HTERT RPE-1 (cell line): Measurements from ENCODE around the gene ANOS1.
"Not testable (repeated sequence)": the region's sequence is repeated elsewhere in the genome, so short reads cannot be mapped to it uniquely, and the experiment has no call there.

Experiments
- in situ Hi-C: fragments of 300-500 bp; cut with MboI; formaldehyde crosslinking; loops from 4 replicates; pipeline ENCODE4 v1.14.3; 2020; ENCODE audit warnings: low sequenced_read_pairs

Gene ANOS1, protein sequence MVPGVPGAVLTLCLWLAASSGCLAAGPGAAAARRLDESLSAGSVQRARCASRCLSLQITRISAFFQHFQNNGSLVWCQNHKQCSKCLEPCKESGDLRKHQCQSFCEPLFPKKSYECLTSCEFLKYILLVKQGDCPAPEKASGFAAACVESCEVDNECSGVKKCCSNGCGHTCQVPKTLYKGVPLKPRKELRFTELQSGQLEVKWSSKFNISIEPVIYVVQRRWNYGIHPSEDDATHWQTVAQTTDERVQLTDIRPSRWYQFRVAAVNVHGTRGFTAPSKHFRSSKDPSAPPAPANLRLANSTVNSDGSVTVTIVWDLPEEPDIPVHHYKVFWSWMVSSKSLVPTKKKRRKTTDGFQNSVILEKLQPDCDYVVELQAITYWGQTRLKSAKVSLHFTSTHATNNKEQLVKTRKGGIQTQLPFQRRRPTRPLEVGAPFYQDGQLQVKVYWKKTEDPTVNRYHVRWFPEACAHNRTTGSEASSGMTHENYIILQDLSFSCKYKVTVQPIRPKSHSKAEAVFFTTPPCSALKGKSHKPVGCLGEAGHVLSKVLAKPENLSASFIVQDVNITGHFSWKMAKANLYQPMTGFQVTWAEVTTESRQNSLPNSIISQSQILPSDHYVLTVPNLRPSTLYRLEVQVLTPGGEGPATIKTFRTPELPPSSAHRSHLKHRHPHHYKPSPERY

DNA sequence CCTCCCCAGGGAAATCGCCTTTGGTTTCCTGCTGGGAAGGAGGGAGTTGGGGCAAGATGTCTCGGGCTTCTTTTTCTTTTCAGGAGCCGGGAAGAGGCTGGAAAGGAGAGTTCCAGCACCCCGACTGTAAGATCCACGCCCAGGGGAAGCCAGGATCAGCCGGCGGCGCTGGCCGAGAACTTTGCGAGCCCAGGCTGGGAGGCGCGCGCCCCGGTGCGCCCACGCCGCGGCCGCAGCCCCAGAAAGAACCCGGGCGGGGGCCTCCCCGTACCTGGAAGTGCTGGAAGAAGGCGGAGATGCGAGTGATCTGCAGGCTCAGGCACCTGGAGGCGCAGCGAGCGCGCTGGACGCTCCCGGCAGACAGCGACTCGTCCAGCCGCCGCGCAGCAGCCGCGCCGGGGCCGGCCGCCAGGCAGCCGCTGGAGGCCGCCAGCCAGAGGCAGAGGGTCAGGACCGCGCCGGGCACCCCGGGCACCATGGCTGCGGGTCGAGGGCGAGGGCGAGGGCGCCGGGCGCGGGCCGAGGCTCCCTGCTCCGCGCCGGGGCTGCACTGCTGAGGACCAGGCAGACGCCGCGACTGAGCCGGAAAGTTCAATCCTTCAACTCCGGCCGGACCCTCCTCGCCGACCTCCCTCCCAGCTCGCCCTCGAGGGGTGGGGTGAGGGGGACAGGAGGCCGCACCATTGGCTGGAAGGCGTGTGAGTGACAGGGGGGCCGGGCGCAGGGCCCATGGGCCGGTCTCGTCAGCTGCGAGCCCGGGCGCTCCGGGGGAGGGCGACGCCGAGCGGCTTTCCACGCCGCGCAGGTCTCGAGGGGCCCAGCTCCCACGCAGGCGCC lies at the start of gene ANOS1:
Gene ANOS1, minus strand, starts transcription at position 579 of the 837 bp plus-strand sequence. Its CDS starts 101 bp downstream, at position 478.
- in situ Hi-C loops, result no loop called here

DNA sequence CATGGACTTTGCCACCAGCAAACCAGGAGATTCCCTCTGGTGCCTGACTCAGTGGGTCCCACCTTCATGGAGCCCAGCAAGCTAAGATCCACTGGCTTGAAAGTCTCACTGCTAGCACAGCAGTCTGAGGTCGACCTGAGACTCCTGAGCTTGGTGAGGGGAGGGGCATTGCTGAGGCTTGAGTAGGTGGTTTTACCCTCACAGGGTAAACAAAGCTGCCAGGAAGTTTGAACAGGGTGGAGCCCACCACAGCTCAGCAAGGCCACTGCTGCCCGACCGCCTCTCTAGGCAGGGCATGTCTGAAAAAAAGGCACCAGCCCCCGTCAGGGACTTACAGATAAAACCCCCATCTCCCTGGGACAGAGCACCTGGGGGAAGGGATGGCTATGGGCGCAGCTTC lies 41.2 kb upstream of the ANOS1 start:
- in situ Hi-C loops, result no loop called here

DNA sequence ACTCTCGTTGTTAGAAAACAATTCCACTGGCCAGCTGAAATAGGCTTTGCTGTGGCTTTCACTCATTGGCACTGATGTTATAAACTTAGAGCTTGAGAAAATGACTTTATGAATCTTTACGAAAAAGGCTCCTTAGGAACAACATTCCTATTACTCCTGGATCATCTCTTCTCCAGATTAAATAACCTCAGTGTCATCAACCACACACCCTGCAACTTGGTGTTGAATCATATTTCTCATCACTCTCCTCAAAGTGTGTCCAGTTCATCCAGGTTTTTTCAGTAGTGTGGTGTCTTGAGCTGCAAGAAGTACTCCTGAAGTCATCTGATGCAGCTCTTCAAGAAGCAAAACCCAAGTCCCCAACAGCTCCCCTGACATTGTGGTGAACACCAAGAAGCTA lies 28.1 kb upstream of the ANOS1 start:
- in situ Hi-C loops, result no loop called here

DNA sequence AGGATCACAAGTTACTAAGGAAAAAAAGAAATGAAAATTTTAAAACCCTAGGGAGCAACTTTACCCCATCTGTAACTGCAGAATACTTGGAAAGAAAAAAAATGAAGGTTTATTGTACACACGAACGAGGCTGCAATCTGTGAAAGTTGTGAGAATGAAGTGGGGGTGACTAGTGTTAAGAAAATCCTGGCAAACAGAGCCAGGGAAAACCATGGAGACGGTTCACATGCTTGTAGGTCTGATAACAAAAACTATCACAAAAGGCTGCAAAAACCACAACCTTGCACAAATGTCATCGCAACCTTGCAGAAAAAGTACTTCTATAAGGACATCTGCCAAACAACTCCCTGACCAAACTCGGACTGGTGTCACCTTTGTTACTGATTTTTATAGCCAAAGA lies 26.8 kb upstream of the ANOS1 start:
- in situ Hi-C loops, result not testable (repeated sequence)

DNA sequence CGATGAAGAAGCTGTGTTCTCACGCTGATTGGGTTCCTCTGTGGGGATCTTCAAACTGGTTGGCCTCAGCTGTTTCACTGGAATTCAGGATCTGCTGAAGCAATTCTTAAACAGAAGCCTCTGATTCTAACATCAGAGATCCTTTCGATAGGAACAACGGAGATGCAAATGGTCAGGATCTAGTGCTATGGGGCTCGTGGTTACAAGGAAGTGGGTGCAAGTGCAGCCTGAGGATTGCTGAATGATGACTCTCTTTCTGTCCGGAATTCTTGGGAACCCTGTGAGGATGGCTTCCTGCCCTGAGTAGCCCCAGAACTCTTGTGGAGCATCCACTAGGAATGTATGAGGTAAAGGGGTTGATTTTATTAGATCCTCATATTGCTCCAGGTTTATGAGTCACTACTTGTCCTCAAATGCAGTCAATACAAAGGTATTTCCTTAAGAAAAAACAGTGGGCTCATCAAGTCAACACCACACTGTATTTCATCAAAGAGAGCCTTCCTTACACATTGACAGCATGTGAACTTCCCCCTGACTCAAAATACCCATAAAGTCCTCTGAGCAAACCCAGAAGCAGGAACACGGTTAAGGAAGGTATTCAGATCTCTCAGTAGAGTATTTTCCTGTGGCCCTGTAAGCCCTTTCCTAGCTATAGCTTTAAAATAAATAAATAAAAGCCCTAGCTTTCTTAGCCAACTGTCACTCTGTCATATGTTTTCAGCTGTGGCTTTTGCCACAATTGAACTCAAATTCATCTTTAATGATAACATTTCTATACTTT lies 25.9 kb upstream of the ANOS1 start:
- in situ Hi-C loops, result not testable (repeated sequence)

DNA sequence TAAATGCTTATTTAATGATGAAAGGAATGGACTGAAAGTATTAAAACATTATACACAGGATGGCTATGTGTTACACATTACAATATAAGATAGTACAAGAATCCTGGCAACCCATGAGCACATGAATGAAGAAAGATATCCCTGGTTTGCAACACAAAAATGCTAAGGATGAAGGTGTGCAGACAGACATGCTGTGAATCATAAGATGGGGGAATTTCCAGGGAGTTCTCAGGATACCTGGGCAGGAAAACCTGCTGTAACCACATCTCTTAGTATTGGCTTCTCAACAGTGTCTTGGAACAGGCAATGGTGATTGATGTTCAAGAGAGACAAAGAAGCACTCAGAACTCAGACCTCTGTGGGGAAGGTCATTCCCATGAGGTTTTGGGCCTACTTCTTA lies 23.9 kb upstream of the ANOS1 start:
- in situ Hi-C loops, result no loop called here

DNA sequence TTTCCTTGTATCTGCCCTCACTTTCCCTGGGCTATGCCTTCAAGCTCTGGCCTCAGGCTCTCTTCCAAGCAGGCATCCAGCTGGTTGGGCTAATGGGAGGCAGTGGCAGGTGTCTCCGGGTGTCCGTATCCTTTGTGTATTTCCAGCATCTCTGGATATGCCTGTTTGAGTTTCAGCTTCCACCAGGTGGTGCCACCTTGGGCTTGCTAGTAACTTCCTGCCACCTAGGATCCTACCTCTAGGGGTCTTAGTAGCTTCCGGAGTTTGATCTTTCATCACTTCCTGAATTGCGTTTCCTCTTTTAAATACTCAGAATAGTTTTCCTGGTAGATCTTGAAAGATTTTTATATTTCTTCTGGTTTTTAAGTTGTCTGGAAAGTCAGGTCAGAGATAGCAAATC lies 23.2 kb upstream of the ANOS1 start:
- in situ Hi-C loops, result no loop called here

DNA sequence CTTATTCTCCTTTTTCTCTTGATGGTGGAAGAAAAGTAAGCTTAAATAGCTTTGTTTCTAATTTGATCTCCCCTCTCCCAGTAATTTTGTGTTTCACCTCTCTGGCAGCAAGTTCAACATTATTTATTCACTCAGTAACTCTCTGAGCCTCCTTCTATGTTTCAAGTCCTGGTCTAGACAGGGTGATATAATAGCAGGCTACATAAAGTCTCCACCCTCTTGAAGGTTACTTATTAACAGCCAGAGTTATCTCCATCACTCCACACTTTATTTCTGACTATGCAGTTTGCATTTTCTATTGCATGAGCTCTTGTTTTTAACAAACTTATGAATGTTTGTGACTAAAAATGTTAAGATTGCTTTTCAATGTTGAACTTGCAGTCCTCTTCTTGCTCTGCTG lies 17.8 kb upstream of the ANOS1 start:
- in situ Hi-C loops, result no loop called here

DNA sequence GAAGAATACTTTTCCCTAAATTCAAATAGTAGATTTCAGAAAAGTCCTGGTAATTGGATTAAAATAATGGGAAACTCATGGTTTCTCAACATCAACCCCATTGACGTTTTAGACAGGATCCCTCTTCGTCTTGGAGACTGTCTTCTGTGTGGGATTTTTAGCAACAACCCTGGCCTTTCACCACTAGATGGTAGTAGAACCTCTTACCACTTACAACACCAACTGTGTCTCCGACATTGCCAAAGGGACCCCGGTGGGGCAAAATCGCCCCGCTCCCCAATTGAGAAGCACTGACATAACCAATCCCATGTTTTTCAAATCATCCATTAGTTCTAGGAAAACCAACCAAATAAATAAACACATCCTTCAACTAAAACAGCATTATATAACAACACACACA lies 16.9 kb upstream of the ANOS1 start:
- in situ Hi-C loops, result no loop called here

DNA sequence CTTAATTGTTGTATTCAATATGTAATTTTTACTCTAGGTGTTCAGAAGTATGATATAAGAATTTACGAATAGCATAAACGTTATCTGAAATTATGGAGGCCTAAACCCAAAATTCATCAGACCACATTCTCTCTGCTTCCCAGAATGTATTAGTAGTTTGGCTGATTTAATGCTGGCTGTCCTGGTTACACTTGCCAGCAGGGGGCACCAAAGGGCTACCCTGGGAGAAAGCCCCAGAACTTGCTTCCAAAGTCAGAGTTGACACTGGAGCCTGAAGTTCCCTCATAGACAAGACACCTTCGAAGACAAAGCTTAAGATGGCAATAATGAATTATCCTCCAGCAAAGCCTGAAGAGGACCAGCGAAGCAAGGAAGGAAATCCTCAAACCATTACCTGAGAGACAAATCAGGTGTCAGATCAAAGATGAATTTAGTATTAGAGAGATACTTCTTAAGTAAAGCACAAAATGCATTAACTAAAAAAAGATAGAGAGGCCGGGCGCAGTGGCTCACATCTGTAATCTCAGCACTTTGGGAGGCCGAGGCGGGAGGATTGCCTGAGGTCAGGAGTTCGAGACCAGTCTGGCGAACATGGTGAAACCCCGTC lies 11.3 kb upstream of the ANOS1 start:
- in situ Hi-C loops, result no loop called here

DNA sequence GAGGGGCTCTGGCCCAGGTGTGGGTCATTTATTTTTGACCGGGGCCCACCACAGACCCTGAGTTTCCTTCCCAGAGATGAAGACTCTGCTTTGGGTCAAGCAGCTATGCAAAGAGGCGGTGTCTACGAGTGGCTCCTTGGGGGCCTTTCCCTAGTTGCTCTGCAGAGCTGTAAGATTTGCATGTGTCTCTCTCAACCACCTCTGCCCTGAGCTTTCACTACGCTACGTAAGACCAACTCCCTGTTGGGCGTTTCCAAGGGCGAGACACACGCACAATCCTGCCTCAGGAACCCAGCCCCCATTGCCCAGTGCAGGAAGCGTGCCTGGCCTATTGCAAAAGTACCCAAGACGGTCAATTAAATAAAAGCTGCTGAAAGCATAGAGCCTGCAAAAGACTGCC lies 10.0 kb upstream of the ANOS1 start:
- in situ Hi-C loops, result no loop called here

DNA sequence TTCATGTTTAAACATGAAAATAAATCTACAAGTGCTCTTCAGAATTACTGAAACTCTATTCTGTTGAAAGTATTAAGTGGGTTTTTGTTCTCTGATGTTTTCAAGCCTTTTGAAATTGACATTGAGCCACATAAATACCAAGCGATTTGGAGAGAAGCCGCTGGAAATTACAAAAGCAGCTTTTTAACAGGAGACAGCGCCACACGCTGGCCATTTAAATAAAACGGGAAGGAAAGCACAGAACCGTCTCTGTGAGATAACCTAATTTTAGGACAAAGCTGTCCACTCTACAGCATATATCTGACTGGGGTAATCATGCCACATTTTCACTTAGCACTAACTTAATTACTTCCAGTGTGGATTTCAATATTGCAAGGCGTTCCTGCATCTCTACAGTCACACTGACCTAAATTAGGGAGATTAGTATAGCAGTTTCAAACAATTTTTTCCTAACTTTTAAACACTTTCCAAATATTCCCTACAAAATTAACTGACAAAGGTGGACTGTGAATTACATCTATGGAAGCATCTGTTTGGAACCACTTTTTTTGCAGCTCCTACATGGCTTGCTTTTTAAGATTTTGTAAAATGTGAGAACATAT lies 6.8 kb upstream of the ANOS1 start:
- in situ Hi-C loops, result no loop called here

DNA sequence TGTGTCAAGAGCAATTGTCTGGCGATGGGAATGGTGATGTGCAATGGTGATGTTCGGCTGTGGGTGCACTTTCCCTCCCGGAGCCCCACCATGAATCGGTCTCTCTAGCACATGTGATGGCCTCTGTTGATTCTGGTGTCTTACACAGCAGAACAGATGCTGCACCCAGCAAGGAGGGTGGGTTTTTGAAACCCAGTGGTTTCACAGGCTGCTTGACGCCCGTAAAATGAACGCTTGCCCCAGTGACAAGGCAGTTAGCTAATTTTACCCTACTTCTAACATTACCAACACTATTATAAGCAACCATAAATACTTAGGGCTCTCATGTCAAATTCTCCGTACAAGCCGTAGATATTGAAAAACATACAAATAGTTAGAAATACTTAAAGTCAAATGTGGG lies 5.9 kb upstream of the ANOS1 start:
- in situ Hi-C loops, result no loop called here

DNA sequence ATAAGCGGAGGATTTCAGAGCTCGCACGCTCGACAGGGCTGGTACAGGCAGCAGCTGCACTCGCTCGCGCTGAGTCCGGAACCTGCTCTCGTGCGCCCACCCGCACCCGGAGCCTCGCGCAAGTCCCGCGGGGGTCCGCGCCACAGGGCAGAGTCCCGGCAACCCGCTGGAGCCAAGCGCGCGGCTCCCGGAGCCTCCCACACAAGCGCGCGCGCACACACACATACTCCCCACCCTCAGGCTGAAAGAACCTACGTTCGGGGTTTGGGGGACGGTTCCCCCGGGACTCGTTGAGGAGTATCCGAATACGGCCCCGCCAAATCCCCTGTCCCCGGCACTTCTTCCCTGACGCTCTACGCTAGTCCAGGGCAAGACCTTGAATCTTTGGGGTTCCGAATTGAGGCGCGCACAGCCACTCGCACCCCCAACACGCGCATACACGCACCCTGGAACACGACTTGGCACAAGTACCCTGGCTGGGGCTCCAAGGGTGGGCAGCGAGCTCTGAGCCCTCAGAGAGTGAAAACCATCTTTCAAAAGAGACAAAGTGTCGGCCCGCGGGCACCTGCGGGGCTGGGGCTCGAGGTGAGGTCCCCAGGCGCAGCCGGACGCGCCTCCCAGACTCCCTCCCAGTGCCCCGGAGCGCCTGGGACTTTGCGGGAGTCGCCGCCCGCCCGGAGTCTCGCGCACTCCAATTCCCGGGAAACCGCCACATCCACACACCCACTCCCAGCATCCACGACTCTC lies 952 bp downstream of the ANOS1 start:
- in situ Hi-C loops, result no loop called here

DNA sequence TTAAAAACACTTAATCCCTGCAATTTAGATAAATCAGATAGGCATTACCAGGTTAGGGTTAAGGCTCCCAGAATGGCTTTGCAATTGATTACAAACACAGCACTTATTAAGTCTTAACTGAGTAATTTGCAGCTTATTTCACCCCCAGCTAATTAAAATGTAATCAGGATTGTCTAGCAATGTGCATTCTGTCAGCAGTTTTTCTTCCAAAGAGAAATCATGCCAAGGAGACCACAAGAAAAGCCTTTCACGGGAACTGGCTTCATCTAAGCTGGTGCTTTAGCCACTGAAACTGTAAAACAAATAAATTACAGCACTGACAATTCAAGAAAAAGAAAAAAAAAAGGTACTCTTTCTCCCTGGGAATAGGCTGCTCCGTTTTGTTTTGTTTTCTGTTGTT lies 2.1 kb downstream of the ANOS1 start:
- in situ Hi-C loops, result no loop called here

DNA sequence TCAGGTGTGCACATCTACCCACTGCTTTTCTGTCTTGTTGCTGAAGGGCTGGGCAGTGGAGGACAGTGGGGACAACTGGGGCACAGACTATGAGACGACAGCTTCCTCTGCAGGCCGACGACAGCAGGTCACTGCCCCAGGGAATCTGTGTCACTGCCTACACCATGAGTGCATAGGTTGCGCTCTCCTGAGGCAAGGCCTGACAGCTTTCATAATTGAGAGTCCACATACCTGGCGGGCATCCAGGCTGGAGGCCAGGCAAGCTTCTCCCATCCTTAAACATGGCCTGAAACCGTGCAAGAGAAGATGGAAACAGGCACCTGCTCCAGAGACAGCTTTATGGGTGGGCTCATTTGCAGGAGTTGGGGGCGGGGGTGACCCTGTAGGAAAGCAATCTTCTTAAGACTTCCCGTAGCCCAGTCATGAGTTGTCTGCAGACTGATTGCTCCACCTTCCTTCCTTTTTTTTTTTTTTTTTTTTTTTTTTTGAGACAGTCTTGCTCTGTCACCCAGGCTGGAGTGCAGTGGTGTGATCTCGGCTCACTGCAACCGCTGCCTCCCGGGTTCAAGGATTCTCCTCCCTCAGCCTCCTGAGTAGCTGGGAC lies 2.9 kb downstream of the ANOS1 start:
- in situ Hi-C loops, result no loop called here

DNA sequence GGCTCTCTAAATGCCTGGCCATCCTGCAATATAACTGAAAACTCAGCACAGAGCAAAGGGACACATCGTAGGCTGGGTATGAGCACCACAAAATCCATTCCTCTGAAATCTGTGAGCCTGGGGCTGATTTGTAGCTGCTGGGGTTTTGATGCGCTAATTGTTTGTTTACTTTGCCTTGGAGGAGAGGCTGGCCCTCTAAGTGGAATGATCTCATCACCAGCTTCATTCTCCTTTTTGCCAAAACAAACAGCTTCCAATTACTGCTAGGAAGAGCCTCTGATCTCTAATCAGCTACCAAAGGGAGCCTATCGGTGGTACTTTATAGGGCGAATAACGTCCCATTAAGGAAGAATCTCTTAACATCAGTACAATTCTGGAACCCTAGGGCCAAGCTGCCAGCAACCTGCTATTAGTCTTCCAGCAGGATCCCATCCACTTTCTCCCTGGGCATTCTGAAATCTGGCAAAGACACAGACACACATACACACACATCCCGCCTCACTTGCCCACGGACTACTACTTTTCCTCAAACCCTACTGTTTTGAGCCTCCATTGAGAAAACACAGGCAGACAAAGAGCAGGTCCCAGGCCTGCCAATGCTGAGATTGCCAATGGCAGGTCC lies 5.8 kb downstream of the ANOS1 start:
- in situ Hi-C loops, result no loop called here

DNA sequence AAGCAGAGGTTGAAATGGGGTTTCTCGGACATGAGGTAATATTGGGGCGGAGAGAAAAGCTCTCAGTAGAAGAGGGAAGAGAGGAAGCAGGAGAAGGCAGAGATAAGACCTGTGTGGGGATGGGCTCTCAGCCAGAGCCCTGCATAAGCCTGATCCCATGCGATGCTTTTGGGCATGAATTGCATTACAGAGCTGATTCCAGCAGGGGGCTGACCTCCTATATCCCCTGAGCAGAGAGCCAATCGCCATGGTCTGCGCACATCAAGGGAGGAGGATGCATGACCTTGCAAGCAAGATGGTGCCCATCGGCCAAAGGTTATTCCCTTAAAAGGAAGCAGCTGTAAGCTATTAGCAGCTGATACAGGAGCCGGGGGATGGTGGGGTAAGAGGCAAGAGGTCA lies 7.6 kb downstream of the ANOS1 start:
- in situ Hi-C loops, result no loop called here

DNA sequence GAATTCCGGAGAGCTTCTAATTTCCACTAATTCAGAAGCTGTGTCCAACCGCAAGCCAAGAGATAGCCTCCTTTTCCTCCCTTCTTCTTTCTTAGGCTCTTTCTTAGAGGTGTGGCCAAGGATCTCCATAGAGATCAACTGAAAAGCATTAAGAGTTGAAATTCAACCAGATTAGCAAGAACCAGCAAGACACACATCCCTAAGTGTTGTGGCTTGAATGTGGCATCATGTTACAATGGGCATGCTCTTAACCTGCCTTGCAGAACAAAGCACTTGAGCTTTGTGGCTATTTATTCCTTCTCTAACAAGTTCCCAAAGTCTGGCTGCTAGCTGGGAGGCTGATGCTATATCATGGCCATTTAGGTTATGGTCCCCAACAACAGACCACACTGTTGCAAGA lies 10.4 kb downstream of the ANOS1 start:
- in situ Hi-C loops, result no loop called here
